Progenitor cell of endocrine pancreas (in vitro differentiated cells): Measurements from ENCODE around the gene UBE2J2. TPM values are rescaled to one million over a fixed set of nuclear protein-coding genes. Genes with fewer than 3 reads are reported as not detected.

Experiments used
- DNase-seq: peaks from one replicate; pipeline ENCODE4 v3.0.0; 2021; ENCODE audit warnings: low spot score; ENCODE audit not compliant: unreplicated experiment
- H3K27ac Mint-ChIP-seq: 2 replicates; pipeline ENCODE4 v1.8.0; 2021; ENCODE audit warnings: mild to moderate bottlenecking, moderate library complexity, mixed read lengths
- H3K27me3 Mint-ChIP-seq: 2 replicates; pipeline ENCODE4 v1.8.0; 2021; ENCODE audit warnings: mixed read lengths
- H3K36me3 Mint-ChIP-seq: 2 replicates; pipeline ENCODE4 v1.8.0; 2022; ENCODE audit warnings: mixed read lengths; ENCODE audit not compliant: insufficient read depth
- H3K4me1 Mint-ChIP-seq: 2 replicates; pipeline ENCODE4 v1.8.0; 2021; ENCODE audit warnings: low read depth, mixed read lengths
- H3K4me3 Mint-ChIP-seq: 2 replicates; pipeline ENCODE4 v1.8.0; 2021; ENCODE audit warnings: low read depth, mild to moderate bottlenecking, moderate library complexity, mixed read lengths
- H3K9me3 Mint-ChIP-seq: 2 replicates; pipeline ENCODE4 v1.8.0; 2021; ENCODE audit warnings: low read depth, mixed read lengths
- long read RNA-seq: library from polyadenylated mRNA; unstranded; transcript quantifications from one replicate; pipeline ENCODE4 v2.0.0, GENCODE V29; 2020
- total RNA-seq: library from RNA; stranded (reverse); gene quantifications from 2 replicates; pipeline ENCODE4 v1.2.1, GENCODE V29; 2021
- TF ChIP-seq, protein P1 (sequence below): fragments of 200-600 bp; sonication (generic); IDR thresholded peaks from one replicate; pipeline ENCODE4 v1.5.0; 2021; ENCODE audit warnings: antibody characterized with exemption, mild to moderate bottlenecking; ENCODE audit not compliant: unreplicated experiment

UBE2J2 gene
- total RNA-seq: 67.0 and 73.6 TPM in 2 replicates
- long read RNA-seq, partial matches to known transcripts: 0 of 7 reads
- long read RNA-seq, other reads (novel, unspliced or antisense): 2 of 7 reads

DNA sequence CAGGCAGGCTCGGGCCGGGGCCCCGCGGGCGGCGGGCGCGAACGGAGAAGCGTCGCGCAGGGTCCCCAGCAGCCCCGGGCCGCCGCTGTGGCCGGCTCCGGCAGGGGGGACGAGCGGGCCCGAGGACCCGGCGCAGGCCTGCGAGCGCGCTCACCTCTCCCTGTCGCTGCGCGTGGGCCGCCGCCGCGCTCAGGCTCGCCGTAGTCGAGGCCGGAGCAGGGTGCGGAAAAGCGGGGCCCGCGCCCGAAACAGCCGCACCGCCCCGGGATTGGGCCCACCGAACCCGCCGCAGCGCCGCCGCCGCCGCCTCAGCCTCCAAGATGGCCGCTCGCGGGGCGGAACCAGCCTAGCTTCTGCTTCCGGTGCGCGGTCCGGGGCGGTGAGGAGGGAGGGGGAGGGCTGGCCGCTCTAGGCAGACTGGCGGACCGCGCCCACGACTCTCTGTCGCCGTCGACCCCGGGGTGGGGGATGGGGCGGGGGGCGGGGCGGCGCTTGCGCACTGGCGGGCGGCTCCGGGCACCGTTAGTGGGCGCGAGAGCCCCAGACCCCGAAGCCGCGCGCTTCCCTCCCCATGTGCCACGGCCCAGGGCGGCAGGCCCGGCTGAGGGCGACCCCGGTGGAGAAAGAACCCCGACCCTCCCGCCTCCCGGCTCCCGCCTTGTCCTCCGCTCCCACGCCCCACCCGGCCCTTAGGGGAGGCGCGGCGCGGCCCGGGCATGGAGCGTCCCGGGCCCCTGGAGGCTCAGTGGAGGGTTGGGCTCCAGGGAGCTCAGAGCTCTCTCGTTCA, at the start of gene UBE2J2:
TSS of gene UBE2J2 (minus strand) at position 343 of the 787 bp plus-strand sequence. CDS start 5,862 bp downstream, outside the sequence.
- H3K27me3 Mint-ChIP-seq: no peaks in the 10 kb centered on the region
- TF ChIP-seq, protein P1, sequence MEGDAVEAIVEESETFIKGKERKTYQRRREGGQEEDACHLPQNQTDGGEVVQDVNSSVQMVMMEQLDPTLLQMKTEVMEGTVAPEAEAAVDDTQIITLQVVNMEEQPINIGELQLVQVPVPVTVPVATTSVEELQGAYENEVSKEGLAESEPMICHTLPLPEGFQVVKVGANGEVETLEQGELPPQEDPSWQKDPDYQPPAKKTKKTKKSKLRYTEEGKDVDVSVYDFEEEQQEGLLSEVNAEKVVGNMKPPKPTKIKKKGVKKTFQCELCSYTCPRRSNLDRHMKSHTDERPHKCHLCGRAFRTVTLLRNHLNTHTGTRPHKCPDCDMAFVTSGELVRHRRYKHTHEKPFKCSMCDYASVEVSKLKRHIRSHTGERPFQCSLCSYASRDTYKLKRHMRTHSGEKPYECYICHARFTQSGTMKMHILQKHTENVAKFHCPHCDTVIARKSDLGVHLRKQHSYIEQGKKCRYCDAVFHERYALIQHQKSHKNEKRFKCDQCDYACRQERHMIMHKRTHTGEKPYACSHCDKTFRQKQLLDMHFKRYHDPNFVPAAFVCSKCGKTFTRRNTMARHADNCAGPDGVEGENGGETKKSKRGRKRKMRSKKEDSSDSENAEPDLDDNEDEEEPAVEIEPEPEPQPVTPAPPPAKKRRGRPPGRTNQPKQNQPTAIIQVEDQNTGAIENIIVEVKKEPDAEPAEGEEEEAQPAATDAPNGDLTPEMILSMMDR: no peak
- H3K4me1 Mint-ChIP-seq: peaks cover 24% of the 10 kb centered on the region
- no peaks in the 10 kb centered on the region for H3K9me3 Mint-ChIP-seq
- peak; percentile 91 for DNase-seq
- H3K4me3 Mint-ChIP-seq: peak within 1 kb of the TSS; percentile 91
- H3K27ac Mint-ChIP-seq: peak within 1 kb of the TSS; percentile 89
- H3K36me3 Mint-ChIP-seq: peaks cover 5% of the 10 kb centered on the region

DNA sequence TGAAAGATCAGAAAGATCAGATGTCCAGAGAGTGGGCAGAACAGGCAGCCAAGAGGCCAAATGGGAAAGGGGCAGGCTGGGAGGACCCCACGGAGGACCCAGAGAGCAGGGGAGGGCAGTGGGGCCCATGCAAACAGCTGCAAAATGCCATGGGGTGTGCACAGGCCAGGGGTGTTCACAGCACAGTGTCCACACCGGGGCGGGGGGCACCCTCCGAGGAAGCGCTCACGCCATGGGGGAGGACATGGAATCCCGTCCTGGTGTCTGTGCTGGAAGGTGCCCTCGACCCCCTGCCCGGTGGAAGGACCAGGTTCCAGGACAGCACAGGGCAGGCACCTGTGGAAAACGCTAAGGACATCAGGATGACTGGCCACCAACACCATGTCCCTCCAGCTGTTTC, 49.3 kb upstream of the UBE2J2 start:
- Mint-ChIP-seq H3K4me3 (peak overlapping the region; percentile 83), H3K27ac (no peak overlapping the region), H3K36me3 (peaks cover 1% of the 10 kb centered on the region), H3K27me3 (no peaks in the 10 kb centered on the region), H3K4me1 (peaks cover 7% of the 10 kb centered on the region), H3K9me3 (no peaks in the 10 kb centered on the region)
- DNase-seq: no peak
- TF ChIP-seq, protein P1: no peak

DNA sequence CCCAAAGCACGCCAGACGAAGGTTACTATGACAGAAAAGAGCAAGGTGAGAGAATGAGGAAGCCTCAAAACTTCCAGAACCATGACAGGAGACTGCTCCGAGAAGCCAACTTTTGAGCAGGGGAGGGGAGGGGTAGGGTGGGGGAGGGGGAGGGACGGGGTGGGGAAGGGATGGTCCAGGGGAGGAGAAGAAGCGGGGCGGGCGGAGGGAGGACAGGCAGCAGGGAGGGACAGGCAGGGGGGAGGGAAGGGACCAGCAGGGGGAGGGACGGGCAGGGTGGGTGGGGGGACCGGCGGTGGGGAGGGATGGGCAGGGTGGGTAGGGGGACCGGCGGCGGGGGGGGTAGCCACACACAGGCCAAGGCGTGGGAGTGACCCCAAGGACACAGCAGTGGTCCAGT, 48.8 kb upstream of the UBE2J2 start:
- no peaks in the 10 kb centered on the region for H3K9me3 Mint-ChIP-seq
- H3K27ac Mint-ChIP-seq: peak overlapping the region; percentile 57
- H3K27me3 Mint-ChIP-seq: no peaks in the 10 kb centered on the region
- no peak for DNase-seq
- H3K4me1 Mint-ChIP-seq: peaks cover 7% of the 10 kb centered on the region
- TF ChIP-seq, protein P1: no peak
- H3K4me3 Mint-ChIP-seq: peak overlapping the region; percentile 83
- peaks cover 1% of the 10 kb centered on the region for H3K36me3 Mint-ChIP-seq

DNA sequence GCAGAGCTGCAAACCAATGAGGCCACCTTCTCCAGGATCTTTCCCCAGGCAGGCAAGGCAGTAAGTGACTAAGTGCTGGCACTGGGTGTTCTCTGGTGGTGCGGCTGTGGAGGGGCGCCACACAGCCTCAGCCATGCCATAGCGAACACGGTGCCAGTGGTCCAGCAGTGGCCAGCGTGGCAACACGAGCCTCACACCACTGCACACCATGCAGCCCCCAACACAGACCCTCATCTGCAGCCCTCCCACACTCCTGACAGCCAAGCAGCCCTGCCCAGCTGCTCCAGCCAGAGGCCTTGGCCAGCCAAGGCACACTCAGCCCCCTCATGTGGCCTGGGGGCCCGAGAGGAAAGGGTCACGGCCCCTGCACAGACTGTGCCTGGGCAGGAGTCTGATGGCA, 47.8 kb upstream of the UBE2J2 start:
- no peak for DNase-seq
- peaks cover 1% of the 10 kb centered on the region for H3K36me3 Mint-ChIP-seq
- H3K4me3 Mint-ChIP-seq: no peak overlapping the region
- TF ChIP-seq, protein P1: no peak
- peaks cover 7% of the 10 kb centered on the region for H3K4me1 Mint-ChIP-seq
- no peak overlapping the region for H3K27ac Mint-ChIP-seq
- no peaks in the 10 kb centered on the region for H3K27me3 Mint-ChIP-seq
- H3K9me3 Mint-ChIP-seq: no peaks in the 10 kb centered on the region

DNA sequence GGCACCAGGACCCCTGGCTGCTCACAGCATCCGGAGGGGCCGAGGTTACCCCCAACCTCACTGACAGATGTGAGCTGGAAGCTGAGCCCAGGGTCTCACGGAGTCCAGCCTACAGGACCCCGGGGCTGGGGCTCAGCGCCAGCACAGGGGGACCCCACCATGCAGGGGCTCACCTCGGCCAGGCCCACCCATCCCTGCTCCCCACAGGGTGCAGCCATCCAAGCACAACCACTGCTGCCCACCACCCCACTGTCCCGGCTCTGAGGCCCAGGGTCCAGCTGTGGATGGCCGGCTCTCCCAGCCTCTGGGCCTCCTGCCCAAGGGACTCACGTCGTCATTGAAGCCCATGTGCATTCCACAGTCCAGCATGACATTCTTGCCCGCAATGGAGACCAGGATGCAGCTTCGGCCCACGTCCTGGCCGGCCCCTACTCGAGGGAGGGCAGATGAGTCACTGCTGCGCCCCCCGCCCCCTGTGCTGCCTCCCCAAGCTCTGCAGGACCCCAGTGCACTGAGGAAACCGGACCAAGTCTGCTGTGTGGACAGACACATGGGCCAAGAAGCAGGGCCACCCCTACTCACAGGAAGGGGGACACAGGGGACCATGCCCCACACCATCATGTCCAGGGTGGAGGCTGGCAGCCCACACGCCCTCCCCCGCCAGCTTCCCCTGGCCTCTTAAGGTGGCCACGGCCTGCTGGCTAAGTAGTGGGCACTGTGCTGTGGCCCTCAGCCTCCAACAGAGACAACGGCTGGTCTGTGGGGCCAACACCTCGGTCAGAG, 47.2 kb upstream of the UBE2J2 start:
- Mint-ChIP-seq H3K4me1 (peaks cover 7% of the 10 kb centered on the region), H3K27ac (no peak overlapping the region), H3K9me3 (no peaks in the 10 kb centered on the region), H3K27me3 (no peaks in the 10 kb centered on the region), H3K4me3 (no peak overlapping the region), H3K36me3 (peaks cover 1% of the 10 kb centered on the region)
- TF ChIP-seq, protein P1: no peak
- DNase-seq: no peak
